NOMO-1 (cell line): ENCODE measurements around the gene MXD1.

Experiments
- DNase-seq, 2 experiments: peaks; one replicate each; lab custom pipeline; 2025; ENCODE audit not compliant: unreplicated experiment in 2 of 2; lab: John Stamatoyannopoulos, UW

The MXD1 gene

GRCh38 chr2:69933254-69933828 lies 18.4 kb downstream of the MXD1 start:
- peak in 1 of 2 experiments; percentile 57 for DNase-seq

- DNase-seq = no peak
These were observed 19.1 kb downstream of the MXD1 start for GRCh38 chr2:69933839-69934613.

DNA sequence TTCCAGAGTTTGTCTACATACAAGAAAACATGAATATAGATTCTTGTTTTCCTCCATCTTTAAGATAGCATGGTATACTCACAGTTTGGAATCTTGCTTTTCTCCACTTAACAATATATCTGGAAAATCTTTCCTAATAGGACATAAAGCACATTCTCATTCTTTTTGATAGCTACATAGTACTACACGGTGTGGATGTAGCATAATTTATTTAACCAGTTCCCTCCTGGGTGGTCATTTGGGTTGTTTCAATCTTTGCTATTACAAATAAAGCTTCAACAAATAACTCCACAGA lies 19.7 kb downstream of the MXD1 start:
- no peak for DNase-seq

DNA sequence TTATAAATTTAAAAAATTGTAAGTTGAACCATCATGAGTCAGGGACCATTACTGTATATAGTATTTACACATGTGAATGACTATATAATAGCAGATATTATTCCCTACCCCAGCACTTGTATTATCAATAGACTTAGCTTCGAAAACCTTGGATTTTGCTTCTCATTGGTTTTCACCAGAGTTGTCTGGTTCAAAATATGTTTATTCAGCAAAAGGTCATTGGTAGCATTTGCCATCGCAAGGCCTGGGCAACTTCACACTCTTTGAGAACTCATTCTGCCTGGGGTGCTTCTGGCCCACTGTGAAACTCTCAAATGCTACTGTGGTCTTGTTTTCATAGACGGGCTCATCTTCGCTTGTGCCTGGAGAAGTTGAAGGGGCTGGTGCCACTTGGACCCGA lies 20.1 kb downstream of the MXD1 start:
- no peak for DNase-seq

DNA sequence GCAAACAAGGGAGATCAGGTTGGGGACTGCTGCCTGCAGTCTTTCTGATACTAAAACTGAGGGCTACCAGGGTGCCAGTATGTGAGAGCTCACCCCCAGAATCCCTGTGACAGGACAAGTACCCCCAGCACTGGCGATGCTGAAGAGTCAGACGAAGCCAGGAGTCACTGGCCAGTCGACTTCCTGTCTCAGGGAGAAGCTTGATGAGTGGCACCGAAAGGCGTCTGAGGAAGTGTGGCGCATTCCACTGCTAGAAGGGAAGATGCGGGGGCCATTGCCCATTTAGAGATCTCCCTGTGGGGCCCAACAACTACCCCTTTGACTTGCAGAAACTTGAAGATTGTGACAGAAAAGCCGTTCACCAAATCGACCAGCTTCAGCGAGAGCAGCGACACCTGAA lies 22.0 kb downstream of the MXD1 start:
- DNase-seq = no peak

DNA sequence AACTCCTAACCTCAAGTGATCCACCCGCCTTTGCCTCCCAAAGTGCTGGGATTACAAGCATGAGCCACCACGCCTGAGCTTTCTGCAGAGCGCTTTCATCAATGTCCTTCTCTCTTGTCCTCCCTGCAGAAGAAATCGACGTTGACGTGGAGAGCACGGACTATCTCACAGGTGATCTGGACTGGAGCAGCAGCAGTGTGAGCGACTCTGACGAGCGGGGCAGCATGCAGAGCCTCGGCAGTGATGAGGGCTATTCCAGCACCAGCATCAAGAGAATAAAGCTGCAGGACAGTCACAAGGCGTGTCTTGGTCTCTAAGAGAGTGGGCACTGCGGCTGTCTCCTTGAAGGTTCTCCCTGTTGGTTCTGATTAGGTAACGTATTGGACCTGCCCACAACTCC lies 23.1 kb downstream of the MXD1 start:
- DNase-seq = no peak

DNA sequence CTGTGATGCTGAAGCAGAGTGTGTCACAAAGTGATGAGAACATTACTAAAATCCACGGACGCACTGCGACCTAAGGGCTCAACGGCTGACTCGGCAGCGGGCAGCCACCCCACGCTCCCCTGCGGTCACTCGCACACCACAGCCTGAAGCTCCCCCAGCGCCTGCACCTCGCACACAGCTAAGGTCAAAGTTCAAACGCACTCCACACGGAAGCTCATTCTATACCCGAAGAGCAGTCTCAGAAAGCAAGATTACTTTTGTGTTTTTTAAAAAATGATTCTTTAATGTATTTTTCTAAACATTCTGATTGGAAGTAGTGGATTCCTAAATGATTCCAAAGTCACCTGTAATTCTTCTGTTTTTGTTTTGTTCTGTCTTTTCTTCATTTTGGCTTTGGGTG lies 24.8 kb downstream of the MXD1 start:
- DNase-seq = no peak

DNA sequence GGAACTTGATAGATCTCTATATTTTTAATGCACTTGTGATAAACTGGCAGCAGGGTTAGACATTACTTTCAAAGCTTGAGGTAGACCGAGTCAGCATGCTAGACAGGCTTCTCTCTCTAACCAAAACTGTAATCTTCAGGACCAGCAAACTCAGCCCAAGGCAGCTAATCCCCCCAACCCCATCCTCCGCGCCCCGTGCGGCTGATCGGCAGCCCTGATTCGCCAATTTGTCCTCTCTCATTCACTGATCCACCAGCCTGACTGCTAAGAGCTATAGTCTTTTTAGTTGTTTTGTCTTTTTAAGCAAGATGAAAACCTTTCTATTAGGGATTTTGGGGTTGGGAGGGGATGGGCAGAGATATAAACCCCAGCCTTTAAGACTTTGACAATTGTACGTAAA lies 25.8 kb downstream of the MXD1 start:
- DNase-seq = no peak

- no peak for DNase-seq
These were observed 28.3 kb downstream of the MXD1 start for GRCh38 chr2:69943000-69943842.

- DNase-seq = peak in 1 of 2 experiments; percentile 11
These were observed 29.1 kb downstream of the MXD1 start for GRCh38 chr2:69943843-69944525.

DNA sequence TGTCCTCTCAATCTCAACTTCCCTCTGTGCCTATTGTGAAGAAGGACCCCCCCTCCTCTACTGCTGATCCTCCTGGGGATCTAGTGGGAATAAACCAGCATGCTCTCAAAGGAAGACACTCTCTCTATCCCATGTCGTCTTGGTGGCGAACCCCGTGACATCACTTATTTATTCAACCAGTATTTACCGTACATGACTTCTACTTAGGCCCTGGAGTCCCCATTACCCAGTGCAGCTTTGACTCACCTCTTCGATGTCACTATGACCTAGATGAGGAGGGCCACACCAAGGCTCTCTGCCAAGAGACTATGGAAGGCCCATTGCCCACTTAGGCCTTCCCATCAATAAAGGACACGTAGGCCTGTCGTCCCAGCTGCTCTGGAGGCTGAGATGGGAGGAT lies 29.8 kb downstream of the MXD1 start:
- no peak for DNase-seq

- DNase-seq = peak; percentile 87 to 92
These were observed 30.5 kb downstream of the MXD1 start for GRCh38 chr2:69945441-69945840.

GRCh38 chr2:69945941-69946340 lies 31.0 kb downstream of the MXD1 start:
- no peak for DNase-seq

- peak; percentile 70 to 84 for DNase-seq
These were observed 31.7 kb downstream of the MXD1 start for GRCh38 chr2:69946351-69947324.

DNA sequence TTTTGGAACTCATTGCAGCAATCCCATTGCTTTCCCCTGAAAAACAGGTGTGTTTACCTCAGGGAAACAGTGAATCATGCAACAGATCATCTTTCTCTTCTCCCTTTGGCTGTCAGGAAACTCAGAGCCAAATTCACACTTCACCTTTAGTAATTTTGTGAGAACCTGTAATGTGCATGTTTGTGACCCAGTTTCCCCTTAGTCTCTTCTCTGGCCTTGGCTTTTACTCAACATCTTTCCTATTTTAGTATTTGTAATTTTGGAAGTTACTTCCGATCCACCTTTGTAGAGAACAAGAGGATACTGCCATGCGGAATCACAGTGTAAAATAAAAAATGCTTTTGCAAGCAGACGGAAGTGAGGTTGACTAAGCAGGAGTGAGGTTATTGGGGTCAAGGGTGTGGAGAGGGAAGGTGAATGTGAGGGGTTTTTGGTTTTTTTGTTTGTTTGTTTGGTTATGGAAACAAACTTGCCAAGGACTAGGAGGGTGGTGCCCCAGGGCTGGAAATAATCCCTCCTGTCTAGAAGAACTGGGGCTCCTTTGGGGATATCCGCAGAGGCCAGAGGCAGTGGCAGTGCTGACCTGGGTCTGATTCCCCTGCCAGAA lies 32.5 kb downstream of the MXD1 start:
- DNase-seq = no peak

DNA sequence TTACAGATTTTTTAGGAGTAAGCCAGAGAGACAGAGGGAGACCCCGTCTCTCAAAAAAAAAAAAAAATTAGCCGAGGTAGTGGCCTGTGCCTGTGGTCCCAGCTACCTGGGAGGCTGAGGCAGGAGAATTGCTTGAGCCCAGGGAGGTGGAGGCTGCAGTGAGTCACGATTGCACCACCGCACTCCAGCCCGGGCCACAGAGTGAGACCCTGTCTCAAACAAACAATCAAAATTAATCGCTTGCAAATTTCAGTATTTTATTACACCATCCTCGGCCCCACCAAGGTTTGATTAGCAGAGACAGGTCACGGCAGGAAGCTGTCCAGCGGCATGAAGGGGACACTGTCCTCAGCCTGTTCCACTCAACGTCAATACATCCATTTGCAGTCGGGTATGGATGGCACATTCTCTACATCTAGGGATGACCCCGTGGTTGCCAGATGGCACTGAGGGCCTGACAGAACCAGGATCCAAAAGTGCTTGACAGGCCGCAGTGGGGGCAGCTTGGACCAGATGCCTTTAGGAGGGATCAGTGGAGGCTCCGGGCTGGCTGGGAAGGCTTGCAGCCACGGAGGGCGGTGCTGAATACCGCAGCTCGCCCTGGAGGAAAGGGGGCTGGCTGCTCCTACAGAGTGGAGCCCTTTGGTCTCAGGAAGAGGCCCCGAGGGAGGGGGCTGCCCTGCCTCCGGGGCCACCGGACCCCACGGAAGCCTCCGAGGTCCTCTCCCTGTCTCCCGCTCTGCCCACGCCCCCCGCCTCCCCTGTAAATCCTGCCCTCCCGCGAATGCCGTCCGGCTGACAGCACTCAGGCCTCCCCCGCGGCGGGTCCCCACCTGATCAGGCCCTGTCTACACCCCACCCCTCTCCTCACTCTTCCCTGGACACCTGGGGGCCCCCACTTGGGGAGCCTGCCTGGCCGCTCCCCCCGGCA lies 33.4 kb downstream of the MXD1 start:
- DNase-seq = no peak

- no peak for DNase-seq
These were observed 34.2 kb downstream of the MXD1 start for GRCh38 chr2:69948963-69949645.

DNA sequence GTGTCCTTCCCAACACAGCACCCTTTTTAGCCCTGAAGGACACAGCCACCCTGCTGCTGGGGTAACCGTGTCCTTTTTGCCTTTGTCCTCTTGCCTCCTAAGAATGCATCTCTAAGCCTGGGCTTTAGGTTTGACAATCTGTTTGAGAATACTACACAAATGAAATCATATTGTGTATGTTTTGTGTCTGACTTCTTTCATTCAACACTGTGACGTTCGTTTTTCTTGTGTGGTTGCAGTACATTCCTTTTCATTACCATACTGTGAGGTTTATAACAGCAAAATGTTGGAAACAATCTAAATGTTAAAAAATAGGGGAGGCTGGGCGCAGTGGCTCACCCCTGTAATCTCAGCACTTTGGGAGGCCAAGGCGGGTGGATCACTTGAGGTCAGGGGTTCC lies 35.3 kb downstream of the MXD1 start:
- DNase-seq = no peak
